WTC11 (cell line): ENCODE measurements around the gene CRADD. TPM values are rescaled to one million over a fixed set of nuclear protein-coding genes. Genes with fewer than 3 reads are reported as not detected.

ENCODE experiments used
- ATAC-seq: fragments of 200-7000 bp; cut with Tn5 transposase; 2 replicates; pipeline ENCODE4 v1.10.0; 2021; ENCODE audit warnings: mild to moderate bottlenecking, moderate library complexity
- CTCF ChIA-PET: fragments of 300-600 bp; sonication (Branson Sonifier 250); formaldehyde crosslinking; loops from one replicate; lab custom pipeline; 2021; ENCODE audit warnings: antibody characterized with exemption; lab: Charles Lee
- POLR2A ChIA-PET: fragments of 350-600 bp; sonication (Branson Sonifier 250); formaldehyde crosslinking; loops from one replicate; lab custom pipeline; 2021; ENCODE audit warnings: antibody characterized with exemption; lab: Charles Lee
- DNase-seq: peaks from one replicate; pipeline ENCODE4 v3.0.0; 2021; ENCODE audit warnings: low spot score
- H3K27ac Mint-ChIP-seq: 2 replicates; pipeline ENCODE4 v1.8.0; 2021; ENCODE audit warnings: mixed read lengths
- H3K27me3 Mint-ChIP-seq: 2 replicates; pipeline ENCODE4 v1.8.0; 2021; ENCODE audit warnings: low read depth, mild to moderate bottlenecking, moderate library complexity, mixed read lengths
- H3K36me3 Mint-ChIP-seq: 2 replicates; pipeline ENCODE4 v1.8.0; 2021; ENCODE audit warnings: mixed read lengths
- H3K4me1 Mint-ChIP-seq: 2 replicates; pipeline ENCODE4 v1.8.0; 2022; ENCODE audit warnings: mixed read lengths
- H3K4me3 Mint-ChIP-seq: 2 replicates; pipeline ENCODE4 v1.8.0; 2021; ENCODE audit warnings: mild to moderate bottlenecking, moderate library complexity, mixed read lengths
- H3K9me3 Mint-ChIP-seq: 2 replicates; pipeline ENCODE4 v1.8.0; 2021; ENCODE audit warnings: mixed read lengths
- ATF3 ChIP-seq: sonication (generic); formaldehyde crosslinking; conservative IDR thresholded peaks from 2 replicates; pipeline ENCODE4 v1.8.1; 2022; ENCODE audit warnings: mild to moderate bottlenecking, missing genetic modification reagents
- CDX4 ChIP-seq: fragments of 250-450 bp; sonication (Bioruptor Pico); IDR thresholded peaks from 2 replicates; pipeline ENCODE4 v1.9.0; 2021; ENCODE audit warnings: moderate library complexity, mild to moderate bottlenecking, inconsistent platforms, borderline replicate concordance
- EMX1 ChIP-seq: fragments of 250-450 bp; sonication (Bioruptor Pico); IDR thresholded peaks from 2 replicates; pipeline ENCODE4 v1.8.0; 2021; ENCODE audit warnings: mild to moderate bottlenecking
- FOXK1 ChIP-seq: sonication (generic); formaldehyde crosslinking; IDR thresholded peaks from 2 replicates; pipeline ENCODE4 v1.8.0; 2022; ENCODE audit warnings: mild to moderate bottlenecking, moderate library complexity, missing genetic modification reagents
- HMGA2 ChIP-seq: fragments of 250-450 bp; sonication (Bioruptor Pico); IDR thresholded peaks from 2 replicates; pipeline ENCODE4 v1.4.0; 2021; ENCODE audit warnings: mild to moderate bottlenecking, moderate library complexity
- KAT7 ChIP-seq: sonication (generic); formaldehyde crosslinking; IDR thresholded peaks from 2 replicates; pipeline ENCODE4 v1.8.1; 2023; ENCODE audit warnings: missing genetic modification reagents, mild to moderate bottlenecking, borderline replicate concordance
- MAX ChIP-seq: sonication (generic); formaldehyde crosslinking; IDR thresholded peaks from 2 replicates; pipeline ENCODE4 v1.8.0; 2022; ENCODE audit warnings: mild to moderate bottlenecking, missing genetic modification reagents
- NFATC4 ChIP-seq: fragments of 250-450 bp; sonication (Bioruptor Pico); IDR thresholded peaks from 2 replicates; pipeline ENCODE4 v1.9.0; 2021; ENCODE audit warnings: mild to moderate bottlenecking
- NFE2L1 ChIP-seq: sonication (generic); formaldehyde crosslinking; IDR thresholded peaks from 2 replicates; pipeline ENCODE4 v1.8.1; 2023; ENCODE audit warnings: missing genetic modification reagents
- NFYB ChIP-seq: sonication (generic); formaldehyde crosslinking; conservative IDR thresholded peaks from 2 replicates; pipeline ENCODE4 v1.8.0; 2022; ENCODE audit warnings: low read depth, missing genetic modification reagents
- PREB ChIP-seq: sonication (generic); formaldehyde crosslinking; IDR thresholded peaks from 2 replicates; pipeline ENCODE4 v1.8.1; 2022; ENCODE audit warnings: mild to moderate bottlenecking, missing genetic modification reagents, moderate library complexity, borderline replicate concordance
- RORB ChIP-seq: fragments of 250-450 bp; sonication (Bioruptor Pico); IDR thresholded peaks from 2 replicates; pipeline ENCODE4 v1.9.0; 2021; ENCODE audit warnings: mild to moderate bottlenecking
- SOX15 ChIP-seq: fragments of 250-450 bp; sonication (Bioruptor Pico); IDR thresholded peaks from 2 replicates; pipeline ENCODE4 v1.9.0; 2021; ENCODE audit warnings: mild to moderate bottlenecking
- STAT6 ChIP-seq: sonication (generic); formaldehyde crosslinking; conservative IDR thresholded peaks from 2 replicates; pipeline ENCODE4 v1.8.1; 2023; ENCODE audit warnings: mild to moderate bottlenecking, low read depth, missing genetic modification reagents, moderate library complexity
- ZBTB21 ChIP-seq: sonication (generic); formaldehyde crosslinking; IDR thresholded peaks from 2 replicates; pipeline ENCODE4 v1.8.1; 2023; ENCODE audit warnings: mild to moderate bottlenecking, missing genetic modification reagents, borderline replicate concordance
- ZBTB43 ChIP-seq: sonication (generic); formaldehyde crosslinking; IDR thresholded peaks from 2 replicates; pipeline ENCODE4 v1.8.1; 2023; ENCODE audit warnings: mild to moderate bottlenecking, missing genetic modification reagents
- ZNF138 ChIP-seq: sonication (generic); formaldehyde crosslinking; conservative IDR thresholded peaks from 2 replicates; pipeline ENCODE4 v1.8.1; 2022; ENCODE audit warnings: mild to moderate bottlenecking, moderate library complexity, missing genetic modification reagents
- ZNF263 ChIP-seq: sonication (generic); formaldehyde crosslinking; IDR thresholded peaks from 2 replicates; pipeline ENCODE4 v1.8.1; 2022; ENCODE audit warnings: low read depth, mild to moderate bottlenecking, moderate library complexity, missing genetic modification reagents
- ZNF317 ChIP-seq: sonication (generic); formaldehyde crosslinking; IDR thresholded peaks from 2 replicates; pipeline ENCODE4 v1.8.1; 2023; ENCODE audit warnings: low read depth, mild to moderate bottlenecking, moderate library complexity, missing genetic modification reagents, borderline replicate concordance
- ZNF425 ChIP-seq: fragments of 250-450 bp; sonication (Bioruptor Pico); conservative IDR thresholded peaks from 2 replicates; pipeline ENCODE4 v1.9.0; 2021; ENCODE audit warnings: mild to moderate bottlenecking
- ZNF512 ChIP-seq: sonication (generic); formaldehyde crosslinking; IDR thresholded peaks from 2 replicates; pipeline ENCODE4 v1.8.1; 2022; ENCODE audit warnings: missing genetic modification reagents, borderline replicate concordance
- total RNA-seq: library from RNA; stranded (reverse); gene quantifications from 3 replicates; pipeline ENCODE4 v1.2.3, GENCODE V29; 2021

CRADD gene
- total RNA-seq, 1 experiment from 2014 or later: 11.6 TPM

GRCh38 chr12:93896952-93897351 lies 219.8 kb downstream of the CRADD start:
- peaks cover 12% of the 10 kb centered on the region for H3K9me3 Mint-ChIP-seq
- TF ChIP-seq ZBTB21 (CRISPR knock-in tag) (no peak), ZNF138 (CRISPR knock-in tag) (no peak), PREB (CRISPR knock-in tag) (no peak), ATF3 (CRISPR knock-in tag) (no peak), EMX1 (CRISPR knock-in tag) (no peak), ZBTB43 (CRISPR knock-in tag) (no peak), NFYB (CRISPR knock-in tag) (no peak)
- ChIA-PET CTCF (interaction anchor here (1.0 to 6.7 kb wide), 3 partner anchors 37 to 205 kb away, joined by 3 to 67 read pairs (median 4); no protein-coding TSS in a partner anchor), POLR2A (no interaction called here)
- DNase-seq (no peak), ATAC-seq (no peak)
- no peaks in the 10 kb centered on the region for H3K27me3 Mint-ChIP-seq
- H3K36me3 Mint-ChIP-seq: peaks cover 4% of the 10 kb centered on the region
- H3K4me1 Mint-ChIP-seq: peaks cover 37% of the 10 kb centered on the region
- H3K27ac Mint-ChIP-seq: no peak overlapping the region
- H3K4me3 Mint-ChIP-seq: no peak overlapping the region

GRCh38 chr12:93901739-93902138 lies 224.6 kb downstream of the CRADD start:
- ATAC-seq (no peak), DNase-seq (no peak)
- CTCF ChIA-PET: no interaction called here
- H3K27ac Mint-ChIP-seq: no peak overlapping the region
- peaks cover 31% of the 10 kb centered on the region for H3K9me3 Mint-ChIP-seq
- H3K27me3 Mint-ChIP-seq: no peaks in the 10 kb centered on the region
- POLR2A ChIA-PET: no interaction called here
- H3K4me1 Mint-ChIP-seq: peaks cover 17% of the 10 kb centered on the region
- H3K4me3 Mint-ChIP-seq: no peak overlapping the region
- H3K36me3 Mint-ChIP-seq: peaks cover 16% of the 10 kb centered on the region
- TF ChIP-seq ZBTB21 (CRISPR knock-in tag): no peak
- TF ChIP-seq CDX4 (CRISPR knock-in tag): no peak
- TF ChIP-seq STAT6 (CRISPR knock-in tag): no peak
- no peak for TF ChIP-seq NFE2L1
- TF ChIP-seq FOXK1 (CRISPR knock-in tag): no peak
- no peak for TF ChIP-seq ZNF512 (CRISPR knock-in tag)
- TF ChIP-seq RORB: no peak
- no peak for TF ChIP-seq PREB (CRISPR knock-in tag)
- TF ChIP-seq NFATC4 (CRISPR knock-in tag): no peak
- TF ChIP-seq ZNF317 (CRISPR knock-in tag): no peak
- no peak for TF ChIP-seq ZNF263 (CRISPR knock-in tag)
- TF ChIP-seq MAX: no peak
- no peak for TF ChIP-seq SOX15 (CRISPR knock-in tag)
- TF ChIP-seq KAT7: no peak
- no peak for TF ChIP-seq NFYB (CRISPR knock-in tag)
- TF ChIP-seq ZNF425 (CRISPR knock-in tag): no peak
- no peak for TF ChIP-seq HMGA2
